GM18507 (cell line): ENCODE data around the gene TRAK1.
"Not testable (repeated sequence)": the region's sequence is repeated elsewhere in the genome, so short reads cannot be mapped to it uniquely, and the experiment has no call there.

Experiments
- DNase-seq: peaks from one replicate; pipeline ENCODE4 v3.0.0; 2011; ENCODE audit warnings: low read depth; ENCODE audit not compliant: insufficient read length; ENCODE audit errors: extremely low spot score
- FAIRE-seq: peaks from 2 replicates; lab custom pipeline; 2011; peaks lifted over from hg19 to GRCh38; lab: Jason Lieb, UNC

TRAK1 gene, protein sequence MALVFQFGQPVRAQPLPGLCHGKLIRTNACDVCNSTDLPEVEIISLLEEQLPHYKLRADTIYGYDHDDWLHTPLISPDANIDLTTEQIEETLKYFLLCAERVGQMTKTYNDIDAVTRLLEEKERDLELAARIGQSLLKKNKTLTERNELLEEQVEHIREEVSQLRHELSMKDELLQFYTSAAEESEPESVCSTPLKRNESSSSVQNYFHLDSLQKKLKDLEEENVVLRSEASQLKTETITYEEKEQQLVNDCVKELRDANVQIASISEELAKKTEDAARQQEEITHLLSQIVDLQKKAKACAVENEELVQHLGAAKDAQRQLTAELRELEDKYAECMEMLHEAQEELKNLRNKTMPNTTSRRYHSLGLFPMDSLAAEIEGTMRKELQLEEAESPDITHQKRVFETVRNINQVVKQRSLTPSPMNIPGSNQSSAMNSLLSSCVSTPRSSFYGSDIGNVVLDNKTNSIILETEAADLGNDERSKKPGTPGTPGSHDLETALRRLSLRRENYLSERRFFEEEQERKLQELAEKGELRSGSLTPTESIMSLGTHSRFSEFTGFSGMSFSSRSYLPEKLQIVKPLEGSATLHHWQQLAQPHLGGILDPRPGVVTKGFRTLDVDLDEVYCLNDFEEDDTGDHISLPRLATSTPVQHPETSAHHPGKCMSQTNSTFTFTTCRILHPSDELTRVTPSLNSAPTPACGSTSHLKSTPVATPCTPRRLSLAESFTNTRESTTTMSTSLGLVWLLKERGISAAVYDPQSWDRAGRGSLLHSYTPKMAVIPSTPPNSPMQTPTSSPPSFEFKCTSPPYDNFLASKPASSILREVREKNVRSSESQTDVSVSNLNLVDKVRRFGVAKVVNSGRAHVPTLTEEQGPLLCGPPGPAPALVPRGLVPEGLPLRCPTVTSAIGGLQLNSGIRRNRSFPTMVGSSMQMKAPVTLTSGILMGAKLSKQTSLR

GRCh38 chr3:42090973-42091731, at the start of gene TRAK1:
Gene TRAK1 (plus strand): TSS chr3:42091357. CDS start chr3:42091470, 113 bp downstream.
- FAIRE-seq = no peak
- no peak for DNase-seq

- DNase-seq = no peak
- FAIRE-seq = no peak
These were observed 48.4 kb upstream of the TRAK1 start for GRCh38 chr3:42042747-42043098.

- DNase-seq (no peak), FAIRE-seq (no peak)
These were observed 47.9 kb upstream of the TRAK1 start for GRCh38 chr3:42043099-42043813.

DNA sequence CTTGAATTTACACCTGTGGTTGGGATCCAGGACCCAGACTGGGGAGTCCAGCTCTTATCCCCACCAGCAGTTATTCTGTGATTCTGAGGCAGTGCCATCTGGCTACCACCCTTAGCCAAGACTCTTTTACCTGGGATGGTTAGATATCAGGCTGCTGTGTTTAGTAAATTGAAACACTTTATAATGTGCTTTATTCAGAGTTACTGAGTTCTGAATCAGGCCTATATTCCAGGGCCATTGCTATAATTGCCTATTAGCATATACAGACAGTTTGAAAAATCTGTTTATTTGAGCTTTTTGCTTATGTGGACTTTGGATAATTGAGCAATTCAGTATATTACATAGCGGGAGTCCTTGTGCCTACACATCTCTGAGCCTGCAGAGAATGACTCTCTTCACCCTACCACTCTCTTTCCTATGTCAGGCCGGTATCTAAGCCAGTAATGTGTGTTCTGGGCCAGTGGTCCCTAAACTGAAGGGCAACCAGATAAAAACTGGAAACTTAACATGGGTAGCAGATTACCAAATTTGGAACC, 45.4 kb upstream of the TRAK1 start:
- no peak for FAIRE-seq
- no peak for DNase-seq

DNA sequence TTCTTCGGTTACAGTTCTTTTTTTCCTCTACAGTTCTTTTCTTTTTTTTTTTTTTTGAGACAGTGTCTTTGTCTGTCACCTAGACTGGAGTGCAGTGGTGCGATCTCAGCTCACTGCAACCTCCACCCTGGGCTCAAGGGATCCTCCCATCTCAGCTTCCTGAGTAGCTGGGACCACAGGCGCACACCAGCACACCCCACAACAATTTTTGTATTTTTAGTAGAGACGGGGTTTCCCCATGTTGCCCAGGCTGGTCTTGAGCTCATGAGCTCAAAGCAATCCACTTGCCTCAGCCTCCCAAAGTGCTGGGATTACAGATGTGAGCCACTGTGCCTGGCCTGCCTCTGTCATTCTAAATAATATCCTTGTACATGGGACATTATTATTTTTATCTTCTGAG, 42.6 kb upstream of the TRAK1 start:
- not testable (repeated sequence) for DNase-seq
- peak; percentile 35 for FAIRE-seq

GRCh38 chr3:42050126-42050525, 41.0 kb upstream of the TRAK1 start:
- no peak for FAIRE-seq
- DNase-seq = no peak

- no peak for FAIRE-seq
- no peak for DNase-seq
These were observed 39.6 kb upstream of the TRAK1 start for GRCh38 chr3:42051384-42052131.

DNA sequence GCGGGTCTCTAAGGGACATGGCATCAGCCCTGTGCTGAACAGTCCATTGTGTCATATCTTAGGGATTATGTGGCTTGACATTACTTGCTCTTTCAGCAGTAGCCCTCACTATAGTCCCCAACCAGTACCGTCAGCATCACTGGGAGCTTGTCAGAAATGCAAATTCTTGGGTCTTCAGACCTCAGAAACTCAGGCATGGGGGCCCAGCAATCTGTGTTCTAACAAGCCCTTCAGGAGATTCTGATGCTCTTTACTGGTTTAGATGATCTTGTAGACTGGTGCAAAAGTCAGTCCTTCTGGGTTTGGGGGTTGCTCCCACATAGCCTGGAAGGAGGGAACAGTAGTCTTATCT, 39.0 kb upstream of the TRAK1 start:
- FAIRE-seq (peak; percentile 12), DNase-seq (no peak)

- DNase-seq (no peak), FAIRE-seq (no peak)
These were observed 38.4 kb upstream of the TRAK1 start for GRCh38 chr3:42052484-42053351.

GRCh38 chr3:42053476-42053875, 37.7 kb upstream of the TRAK1 start:
- FAIRE-seq = no peak
- DNase-seq = no peak

DNA sequence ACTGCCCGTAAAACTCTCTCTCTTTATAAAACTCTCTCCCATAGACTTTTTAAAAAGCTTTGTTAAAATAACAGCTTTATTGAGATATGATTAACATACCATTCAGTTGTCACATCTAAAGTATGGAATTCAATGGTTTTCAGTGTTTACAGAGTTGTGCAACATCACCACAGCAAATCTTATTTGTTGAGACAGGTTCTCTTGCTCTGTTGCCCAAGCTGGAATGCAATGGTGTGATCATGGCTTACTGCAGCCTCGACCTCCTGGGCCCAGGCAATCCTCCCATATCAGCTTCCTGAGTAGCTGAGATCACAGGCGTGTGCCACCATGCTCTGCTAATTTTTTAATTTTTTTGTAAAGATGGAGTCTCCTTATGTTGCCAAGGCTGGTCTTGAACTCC, 35.9 kb upstream of the TRAK1 start:
- no peak for FAIRE-seq

GRCh38 chr3:42056840-42057239, 34.3 kb upstream of the TRAK1 start:
- no peak for FAIRE-seq
- DNase-seq = no peak

More for the DNA sequence above, 35.9 kb upstream of the TRAK1 start:
- no peak for DNase-seq

DNA sequence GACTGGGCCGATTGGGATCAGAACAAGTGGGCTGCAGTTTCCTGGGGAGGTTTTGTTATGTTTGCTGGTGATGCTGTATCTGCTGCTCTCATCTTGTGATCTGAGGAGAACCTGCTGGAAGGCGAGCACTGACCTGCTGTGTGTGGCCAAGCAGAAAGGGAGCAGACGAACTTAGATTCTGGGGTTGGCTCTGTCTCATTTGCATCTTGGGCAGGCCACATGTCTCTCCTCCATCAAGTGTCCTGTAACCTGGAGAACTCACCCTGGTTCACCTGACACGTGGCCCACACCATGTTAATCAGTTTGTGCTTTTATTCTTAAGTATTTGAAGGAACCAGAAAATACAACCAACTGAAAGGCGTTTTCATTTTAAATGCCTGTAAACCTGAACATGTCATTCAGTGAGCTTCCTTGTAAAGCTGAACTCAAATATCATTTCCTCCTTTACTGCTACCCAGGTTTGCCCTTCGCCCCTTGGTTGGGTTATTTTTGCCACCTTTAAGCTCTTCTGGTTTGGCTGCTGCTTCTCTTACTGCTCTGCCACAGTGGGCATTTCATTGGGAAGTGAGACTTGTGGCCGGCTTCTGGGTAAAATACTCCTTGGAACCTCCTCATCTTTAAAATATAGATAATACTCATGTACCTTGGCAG, 33.5 kb upstream of the TRAK1 start:
- DNase-seq (no peak), FAIRE-seq (peak; percentile 81)

DNA sequence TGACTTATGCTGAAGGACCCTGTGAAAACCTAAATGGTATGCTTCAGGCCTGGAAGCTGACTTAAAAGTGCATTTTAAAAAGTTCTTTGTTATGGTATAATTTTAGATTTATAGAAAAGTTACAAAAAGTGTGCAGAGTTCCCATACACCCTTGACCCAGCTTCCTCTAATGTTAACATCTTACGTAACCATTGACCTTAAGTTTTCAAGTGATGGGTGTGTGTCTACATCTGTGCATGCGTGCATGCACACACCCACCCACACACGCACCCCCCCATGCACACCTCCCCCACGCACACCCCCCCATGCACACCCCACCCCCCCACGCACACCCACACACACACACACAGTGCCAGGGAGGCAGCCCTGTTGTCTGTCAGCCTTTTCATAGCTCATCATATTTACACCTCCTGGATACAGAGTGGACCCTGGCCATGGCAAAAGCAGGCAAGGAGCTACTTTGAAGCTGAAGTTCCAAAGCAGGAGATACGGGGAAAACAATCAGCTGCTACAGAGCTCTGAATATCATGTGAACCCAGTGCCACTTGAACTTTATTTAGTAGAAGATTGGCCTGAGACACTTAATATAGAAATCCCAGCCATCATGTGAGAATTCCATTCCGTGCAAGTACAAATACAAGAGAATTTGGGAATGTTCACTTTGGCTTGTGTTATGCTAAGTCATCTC, 30.0 kb upstream of the TRAK1 start:
- DNase-seq (no peak), FAIRE-seq (no peak)

- DNase-seq (no peak), FAIRE-seq (no peak)
These were observed 29.3 kb upstream of the TRAK1 start for GRCh38 chr3:42061713-42062380.

DNA sequence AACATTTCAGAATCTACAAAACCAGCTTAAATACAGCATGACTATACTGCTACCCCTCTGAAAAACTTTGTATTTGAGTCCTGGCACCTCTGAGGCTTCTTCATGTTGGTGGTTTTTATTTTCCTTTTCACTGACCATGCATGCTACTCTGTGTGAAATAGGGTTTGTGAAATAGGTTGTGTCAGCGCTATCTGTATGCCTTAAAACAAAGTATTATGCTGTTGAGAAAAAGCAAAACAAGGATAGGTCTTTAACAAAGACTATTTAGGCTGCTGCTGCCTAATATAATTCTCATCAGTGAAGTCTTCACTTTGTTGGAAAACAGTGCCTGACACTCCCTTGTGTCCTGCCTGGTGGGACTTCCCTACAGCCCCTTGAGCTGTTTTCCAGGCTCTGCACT, 28.7 kb upstream of the TRAK1 start:
- no peak for FAIRE-seq
- no peak for DNase-seq
